Sigmoid colon (tissue), 7 donors: ENCODE results near the gene TUBB4A. TPM values are rescaled to one million over a fixed set of nuclear protein-coding genes. Genes with fewer than 3 reads are reported as not detected.
A peak's percentile ranks its signal among the peaks of the same experiment; 100 is the strongest.
"Not testable (repeated sequence)": the region's sequence is repeated elsewhere in the genome, so short reads cannot be mapped to it uniquely, and the experiment has no call there.

Experiments
- DNase-seq: peaks from one replicate; pipeline ENCODE4 v3.0.0-alpha.2; 2019
- H3K27ac ChIP-seq, 4 donors: fragments of 200-600 bp; sonication (generic); one replicate each; pipeline ENCODE4 v1.5.1; 2016 to 2019; ENCODE audit warnings: mild to moderate bottlenecking in 1 of 4
- H3K27me3 ChIP-seq, 3 donors: fragments of 200-600 bp; sonication (generic); one replicate each; pipeline ENCODE4 v1.5.1; 2019; ENCODE audit warnings: mild to moderate bottlenecking in 1 of 3
- H3K36me3 ChIP-seq, 4 donors: fragments of 200-600 bp; sonication (generic); one replicate each; pipeline ENCODE4 v1.5.1; 2016 to 2019
- H3K4me1 ChIP-seq, 4 donors: fragments of 200-600 bp; sonication (generic); one replicate each; pipeline ENCODE4 v1.5.1; 2017 to 2019
- H3K4me3 ChIP-seq, 4 donors: fragments of 200-600 bp; sonication (generic); one replicate each; pipeline ENCODE4 v1.5.1; 2017 to 2019; ENCODE audit warnings: mild to moderate bottlenecking in 2 of 4, moderate library complexity in 1 of 4
- H3K9me3 ChIP-seq, 4 donors: fragments of 200-600 bp in 3 of 4; sonication (generic) in 3 of 4; one replicate each; pipeline versions ENCODE4 v1.5.1 to v1.6.1; 2013 to 2019
- CTCF ChIP-seq, 4 experiments: fragments of 450-650 bp in 3 of 4; fragments of 200-600 bp in 1 of 4; IDR thresholded peaks; one replicate each; pipeline ENCODE4 v1.5.1; 2016 to 2019; ENCODE audit warnings: antibody characterized with exemption in 4 of 4, mild to moderate bottlenecking in 3 of 4, moderate library complexity in 2 of 4
- EP300 ChIP-seq, 4 donors: sonication (generic); formaldehyde crosslinking; IDR thresholded peaks; one replicate each; pipeline ENCODE4 v1.6.1; 2017; ENCODE audit warnings: antibody characterized with exemption in 4 of 4
- POLR2A ChIP-seq, 2 donors: fragments of 450-650 bp; IDR thresholded peaks; one replicate each; pipeline ENCODE4 v1.6.1; 2016; ENCODE audit warnings: antibody characterized with exemption in 2 of 2, mild to moderate bottlenecking in 2 of 2, moderate library complexity in 2 of 2
- POLR2AphosphoS5 ChIP-seq, 4 donors: sonication (generic); formaldehyde crosslinking; IDR thresholded peaks; one replicate each; pipeline ENCODE4 v1.6.1; 2017; ENCODE audit warnings: antibody characterized with exemption in 4 of 4
- WGBS, 2 donors: extraction: QIAGEN DNeasy Blood & Tissue Kit; methylation state at CpG; one replicate each; pipeline ENCODE4 v1.1.7; 2013; 5-methylcytosine and 5-hydroxymethylcytosine counted together
- intact Hi-C: fragments of 100-400 bp; cut with DNase I; formaldehyde crosslinking; loops from one replicate; pipeline ENCODE4 v1.15.1; 2023
- polyA plus RNA-seq, 3 donors: library from polyadenylated mRNA; stranded (reverse); fragments of 200-250 nt; gene quantifications; one replicate each; pipeline ENCODE4 v1.2.3, GENCODE V29; 2013
- total RNA-seq, 4 donors: library from RNA; depleted of rRNA; stranded (reverse); fragments of >200 nt; gene quantifications; one replicate each; pipeline ENCODE4 v1.1.0, GENCODE V29; 2016
- donor health status: healthy with polysubstance abuse.
- donor health status: Bipolar disorder and iron deficiency.
- donor health status: healthy.

TUBB4A gene
- 1 to 10 TPM; 2.0 to 6.1 (median 3.0) TPM for total RNA-seq
- 1 to 10 TPM in 1 of 3 donors, under 1 TPM in 1, not detected in 1; under 0.01 to 2.4 TPM for polyA plus RNA-seq

GRCh38 chr19:6501740-6502648 is at the start of gene TUBB4A:
TSS of gene TUBB4A (minus strand) at chr19:6502309. CDS start at chr19:6502212, 97 bp downstream.
- DNase-seq = no peak
- intact Hi-C loops = no loop called here
- Histone ChIP-seq H3K27ac (no peak within 1 kb of the TSS), H3K36me3 (no peaks in the 10 kb centered on the region), H3K9me3 (no peaks in the 10 kb centered on the region), H3K27me3 (peaks cover 18 to 44% (median 24%) of the 10 kb centered on the region in 3 donors), H3K4me3 (peak within 1 kb of the TSS in 3 of 4 donors; percentile 30 to 43 (median 42)), H3K4me1 (peaks cover 0 to 13% (median 13%) of the 10 kb centered on the region in 4 donors)
- TF ChIP-seq EP300 (IDR thresholded peaks at IDR 0.05) = no peak
- 1 to 2% methylated on average over 71 of the region's 71 CpGs for WGBS, 2 donors

- intact Hi-C loops = no loop called here
Measured at GRCh38 chr19:6551091-6551490, 49.0 kb upstream of the TUBB4A start.

GRCh38 chr19:6550679-6551078 is 48.6 kb upstream of the TUBB4A start:
- intact Hi-C loops, H3K4me1 ChIP-seq, H3K36me3 ChIP-seq, H3K27ac ChIP-seq, H3K9me3 ChIP-seq, H3K27me3 ChIP-seq, H3K4me3 ChIP-seq, DNase-seq: not testable (repeated sequence)
- WGBS, 2 donors = 87 to 95% methylated on average over 6 of the region's 6 CpGs

More at GRCh38 chr19:6551091-6551490, 49.0 kb upstream of the TUBB4A start:
- no peaks in the 10 kb centered on the region for H3K36me3 ChIP-seq
- H3K4me1 ChIP-seq = no peaks in the 10 kb centered on the region
- 86 to 90% methylated on average over 3 of the region's 3 CpGs for WGBS, 2 donors
- TF ChIP-seq POLR2A (IDR thresholded peaks at IDR 0.05) = no peak
- no peak for TF ChIP-seq POLR2AphosphoS5 (IDR thresholded peaks at IDR 0.05)
- no peak for TF ChIP-seq CTCF (IDR thresholded peaks at IDR 0.05)
- TF ChIP-seq EP300 (IDR thresholded peaks at IDR 0.05) = no peak
- DNase-seq = no peak
- H3K9me3 ChIP-seq = no peaks in the 10 kb centered on the region
- H3K4me3 ChIP-seq = no peak overlapping the region
- H3K27me3 ChIP-seq = peaks cover 0 to 7% (median 0%) of the 10 kb centered on the region in 3 donors
- no peak overlapping the region for H3K27ac ChIP-seq

- Histone ChIP-seq H3K27me3 (peaks cover 0 to 16% (median 0%) of the 10 kb centered on the region in 3 donors), H3K36me3 (no peaks in the 10 kb centered on the region), H3K4me3 (no peak overlapping the region), H3K4me1 (no peaks in the 10 kb centered on the region), H3K9me3 (no peaks in the 10 kb centered on the region), H3K27ac (no peak overlapping the region)
- 73 to 83% methylated on average over 11 of the region's 11 CpGs for WGBS, 2 donors
- DNase-seq = no peak
- TF ChIP-seq CTCF (IDR thresholded peaks at IDR 0.05) (no peak), POLR2AphosphoS5 (IDR thresholded peaks at IDR 0.05) (no peak), POLR2A (IDR thresholded peaks at IDR 0.05) (no peak), EP300 (IDR thresholded peaks at IDR 0.05) (no peak)
- intact Hi-C loops = no loop called here
Measured at GRCh38 chr19:6543866-6544347, 41.8 kb upstream of the TUBB4A start.

DNA sequence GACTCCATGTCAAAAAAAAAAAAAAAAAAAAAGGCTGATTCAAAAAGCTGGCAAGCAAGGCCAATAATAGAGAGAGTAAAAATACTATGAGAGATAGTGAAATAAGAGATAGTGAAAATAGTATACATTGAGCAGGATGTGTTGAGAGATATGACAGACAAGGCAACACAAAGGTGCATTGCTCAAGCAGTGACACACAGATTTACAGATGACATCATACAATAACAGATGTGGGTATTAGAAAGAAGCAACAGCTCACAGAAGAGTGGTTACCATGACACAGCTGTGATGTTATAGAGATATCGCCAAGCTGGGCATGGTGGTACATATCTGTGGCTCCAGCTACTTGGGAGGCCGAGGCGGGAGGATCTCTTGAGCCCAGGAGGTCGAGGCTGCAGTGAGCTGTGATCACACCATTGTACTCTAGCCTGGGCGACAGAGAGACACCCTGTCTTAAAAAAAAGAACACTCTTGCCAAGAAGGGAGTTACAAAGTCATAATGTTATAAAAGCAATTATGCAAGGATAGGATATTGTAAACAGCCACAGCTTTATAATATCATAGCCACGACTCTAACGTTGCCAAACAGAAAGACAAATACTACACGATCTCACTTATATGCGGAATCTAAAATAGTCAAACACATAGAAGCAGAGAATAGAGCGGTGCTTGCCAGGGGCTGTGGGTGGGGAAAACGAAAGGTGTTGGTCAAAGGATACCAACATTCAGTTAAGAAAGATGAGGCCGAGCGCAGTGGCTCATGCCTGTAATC is 39.0 kb upstream of the TUBB4A start:
- intact Hi-C loops = no loop called here
- Histone ChIP-seq H3K27me3 (peaks cover 0 to 16% (median 0%) of the 10 kb centered on the region in 3 donors), H3K9me3 (no peaks in the 10 kb centered on the region), H3K27ac (no peak overlapping the region), H3K4me1 (no peaks in the 10 kb centered on the region), H3K36me3 (no peaks in the 10 kb centered on the region), H3K4me3 (no peak overlapping the region)
- TF ChIP-seq CTCF (IDR thresholded peaks at IDR 0.05) (no peak), POLR2A (IDR thresholded peaks at IDR 0.05) (no peak), POLR2AphosphoS5 (IDR thresholded peaks at IDR 0.05) (no peak), EP300 (IDR thresholded peaks at IDR 0.05) (no peak)
- 26 to 73% methylated on average over 13 of the region's 13 CpGs for WGBS, 2 donors
- DNase-seq = no peak
